Endodermal cell (in vitro differentiated cells): Measurements from ENCODE around the gene LPXN. TPM values are rescaled to one million over a fixed set of nuclear protein-coding genes. Genes with fewer than 3 reads are reported as not detected.

ENCODE experiments used
- DNase-seq: peaks from one replicate; pipeline ENCODE4 v3.0.0-alpha.2; 2017
- H3K27ac ChIP-seq: 2 replicates; pipeline ENCODE4 v1.5.1; 2013; ENCODE audit warnings: mild to moderate bottlenecking, low read depth, low read length, moderate library complexity
- H3K27me3 ChIP-seq: 2 replicates; pipeline ENCODE4 v1.6.1; 2013; ENCODE audit warnings: mild to moderate bottlenecking, low read length, moderate library complexity; ENCODE audit not compliant: insufficient read depth, control insufficient read depth, poor library complexity, severe bottlenecking
- H3K36me3 ChIP-seq: 2 replicates; pipeline ENCODE4 v1.7.0; 2013; ENCODE audit warnings: mild to moderate bottlenecking, low read length, moderate library complexity; ENCODE audit not compliant: control insufficient read depth, insufficient read depth
- H3K4me1 ChIP-seq: one replicate; pipeline ENCODE4 v1.7.0; 2013; ENCODE audit warnings: low read length; ENCODE audit not compliant: control insufficient read depth, insufficient read depth
- H3K4me3 ChIP-seq: 2 replicates; pipeline ENCODE4 v1.5.1; 2013; ENCODE audit warnings: mild to moderate bottlenecking, low read length, moderate library complexity
- H3K9ac ChIP-seq: 2 replicates; pipeline ENCODE4 v1.6.1; 2013; ENCODE audit warnings: mild to moderate bottlenecking, low read length, moderate library complexity; ENCODE audit not compliant: poor library complexity, severe bottlenecking; ENCODE audit errors: extremely low read depth
- H3K9me3 ChIP-seq: 2 replicates; pipeline ENCODE4 v1.6.1; 2013; ENCODE audit warnings: mild to moderate bottlenecking, low read length, moderate library complexity; ENCODE audit not compliant: control insufficient read depth
- H3K27ac Mint-ChIP-seq: 2 replicates; pipeline ENCODE4 v1.8.0; 2020; ENCODE audit warnings: mixed read lengths
- H3K27me3 Mint-ChIP-seq: 2 replicates; pipeline ENCODE4 v1.8.0; 2021; ENCODE audit warnings: mild to moderate bottlenecking, mixed read lengths; ENCODE audit not compliant: insufficient read depth
- H3K36me3 Mint-ChIP-seq: 2 replicates; pipeline ENCODE4 v1.8.0; 2020; ENCODE audit warnings: low read depth, mixed read lengths
- H3K4me1 Mint-ChIP-seq: 2 replicates; pipeline ENCODE4 v1.8.0; 2020; ENCODE audit warnings: mixed read lengths
- H3K4me3 Mint-ChIP-seq: 2 replicates; pipeline ENCODE4 v1.8.0; 2020; ENCODE audit warnings: mild to moderate bottlenecking, moderate library complexity, mixed read lengths
- H3K9me3 Mint-ChIP-seq: 2 replicates; pipeline ENCODE4 v1.8.0; 2020; ENCODE audit warnings: mild to moderate bottlenecking, mixed read lengths
- CTCF ChIP-seq: fragments of 200-600 bp; sonication (generic); conservative IDR thresholded peaks from 2 replicates; pipeline ENCODE4 v1.5.0; 2021; ENCODE audit warnings: antibody characterized with exemption, mild to moderate bottlenecking
- WGBS, 2 experiments: methylation state at CpG; one replicate each; pipeline versions ENCODE4 v1.1.5 to v1.1.7; 2013; ENCODE audit warnings: missing lambda C conversion rate in 2 of 2, mixed read lengths in 1 of 2; ENCODE audit not compliant: insufficient coverage in 1 of 2, insufficient read length in 1 of 2; 5-methylcytosine and 5-hydroxymethylcytosine counted together
- total RNA-seq, 2 donors: library from RNA; stranded (reverse); fragmentation: NEBNext Ultra II Directional in 1 of 2; extraction: Animal tissue kit (Norgen Biotek cat#: 25700) in 1 of 2; gene quantifications; 2 replicates in 1 of 2; 3 replicates in 1 of 2; pipeline ENCODE4 v1.2.1, GENCODE V29; 2021

Gene LPXN
- total RNA-seq, 2 donors from 2014 or later: 1.9 to 2.7 TPM

- peaks cover 24% of the 10 kb centered on the region for H3K36me3 ChIP-seq
- H3K9me3 Mint-ChIP-seq: no peaks in the 10 kb centered on the region
- no peak overlapping the region for H3K4me3 ChIP-seq
- H3K27ac Mint-ChIP-seq: no peak overlapping the region
- H3K27me3 ChIP-seq: no peaks in the 10 kb centered on the region
- H3K27me3 Mint-ChIP-seq: no peaks in the 10 kb centered on the region
- no peaks in the 10 kb centered on the region for H3K9me3 ChIP-seq
- H3K27ac ChIP-seq: no peak overlapping the region
- peaks cover 13% of the 10 kb centered on the region for H3K36me3 Mint-ChIP-seq
- H3K4me3 Mint-ChIP-seq: no peak overlapping the region
- TF ChIP-seq CTCF: no peak
- H3K4me1 Mint-ChIP-seq: peaks cover 9% of the 10 kb centered on the region
- WGBS, 2 experiments: 98 to 100% methylated on average over 2 to 3 of the region's 3 CpGs
- H3K9ac ChIP-seq: no peak overlapping the region
- H3K4me1 ChIP-seq: no peaks in the 10 kb centered on the region
- DNase-seq: no peak
Measured at GRCh38 chr11:58597486-58598144, 22.0 kb upstream of the LPXN start.

GRCh38 chr11:58596621-58597020 lies 21.0 kb upstream of the LPXN start:
- 87 to 100% methylated on average over 1 to 3 of the region's 3 CpGs for WGBS, 2 experiments
- H3K9me3 Mint-ChIP-seq: no peaks in the 10 kb centered on the region
- no peak for DNase-seq
- TF ChIP-seq CTCF: no peak
- H3K9ac ChIP-seq: no peak overlapping the region
- H3K36me3 ChIP-seq: peaks cover 31% of the 10 kb centered on the region
- H3K9me3 ChIP-seq: no peaks in the 10 kb centered on the region
- peaks cover 9% of the 10 kb centered on the region for H3K4me1 Mint-ChIP-seq
- H3K4me3 ChIP-seq: no peak overlapping the region
- no peaks in the 10 kb centered on the region for H3K4me1 ChIP-seq
- H3K27ac ChIP-seq: no peak overlapping the region
- H3K27me3 ChIP-seq: no peaks in the 10 kb centered on the region
- H3K27me3 Mint-ChIP-seq: no peaks in the 10 kb centered on the region
- H3K27ac Mint-ChIP-seq: no peak overlapping the region
- peaks cover 15% of the 10 kb centered on the region for H3K36me3 Mint-ChIP-seq
- no peak overlapping the region for H3K4me3 Mint-ChIP-seq

- WGBS, 2 experiments: 95 to 100% methylated on average over 1 to 3 of the region's 4 CpGs
- H3K9me3 Mint-ChIP-seq: no peaks in the 10 kb centered on the region
Measured at GRCh38 chr11:58594826-58595225, 19.2 kb upstream of the LPXN start.

More at GRCh38 chr11:58594826-58595225, 19.2 kb upstream of the LPXN start:
- Histone ChIP-seq H3K27ac (no peak overlapping the region), H3K36me3 (peaks cover 46% of the 10 kb centered on the region), H3K9me3 (no peaks in the 10 kb centered on the region), H3K4me1 (no peaks in the 10 kb centered on the region), H3K27me3 (no peaks in the 10 kb centered on the region), H3K9ac (no peak overlapping the region), H3K4me3 (no peak overlapping the region)
- Mint-ChIP-seq H3K36me3 (peaks cover 15% of the 10 kb centered on the region), H3K27ac (no peak overlapping the region), H3K27me3 (no peaks in the 10 kb centered on the region), H3K4me1 (peaks cover under 1% of the 10 kb centered on the region), H3K4me3 (no peak overlapping the region)
- TF ChIP-seq CTCF: no peak
- DNase-seq: no peak
